Nephron progenitor cell (in vitro differentiated cells): Measurements from ENCODE around the gene CCL24.

Experiments used
- DNase-seq: peaks from one replicate; pipeline ENCODE4 v3.0.0; 2021
- H3K27ac Mint-ChIP-seq: 2 replicates; pipeline ENCODE4 v1.8.0; 2021; ENCODE audit warnings: mild to moderate bottlenecking, moderate library complexity, mixed read lengths
- H3K27me3 Mint-ChIP-seq: 2 replicates; pipeline ENCODE4 v1.8.0; 2021; ENCODE audit warnings: mild to moderate bottlenecking, low read depth, mixed read lengths; ENCODE audit not compliant: poor library complexity
- H3K36me3 Mint-ChIP-seq: 2 replicates; pipeline ENCODE4 v1.8.0; 2021; ENCODE audit warnings: low read depth, mixed read lengths
- H3K4me1 Mint-ChIP-seq: 2 replicates; pipeline ENCODE4 v1.8.0; 2021; ENCODE audit warnings: mixed read lengths
- H3K4me3 Mint-ChIP-seq: 2 replicates; pipeline ENCODE4 v1.8.0; 2021; ENCODE audit warnings: mild to moderate bottlenecking, moderate library complexity, mixed read lengths
- H3K9me3 Mint-ChIP-seq: 2 replicates; pipeline ENCODE4 v1.8.0; 2021; ENCODE audit warnings: mild to moderate bottlenecking, moderate library complexity, mixed read lengths
- TF ChIP-seq, protein P1 (sequence below): fragments of 200-600 bp; sonication (generic); IDR thresholded peaks from 2 replicates; pipeline ENCODE4 v1.5.0; 2021; ENCODE audit warnings: antibody characterized with exemption

Gene CCL24

DNA sequence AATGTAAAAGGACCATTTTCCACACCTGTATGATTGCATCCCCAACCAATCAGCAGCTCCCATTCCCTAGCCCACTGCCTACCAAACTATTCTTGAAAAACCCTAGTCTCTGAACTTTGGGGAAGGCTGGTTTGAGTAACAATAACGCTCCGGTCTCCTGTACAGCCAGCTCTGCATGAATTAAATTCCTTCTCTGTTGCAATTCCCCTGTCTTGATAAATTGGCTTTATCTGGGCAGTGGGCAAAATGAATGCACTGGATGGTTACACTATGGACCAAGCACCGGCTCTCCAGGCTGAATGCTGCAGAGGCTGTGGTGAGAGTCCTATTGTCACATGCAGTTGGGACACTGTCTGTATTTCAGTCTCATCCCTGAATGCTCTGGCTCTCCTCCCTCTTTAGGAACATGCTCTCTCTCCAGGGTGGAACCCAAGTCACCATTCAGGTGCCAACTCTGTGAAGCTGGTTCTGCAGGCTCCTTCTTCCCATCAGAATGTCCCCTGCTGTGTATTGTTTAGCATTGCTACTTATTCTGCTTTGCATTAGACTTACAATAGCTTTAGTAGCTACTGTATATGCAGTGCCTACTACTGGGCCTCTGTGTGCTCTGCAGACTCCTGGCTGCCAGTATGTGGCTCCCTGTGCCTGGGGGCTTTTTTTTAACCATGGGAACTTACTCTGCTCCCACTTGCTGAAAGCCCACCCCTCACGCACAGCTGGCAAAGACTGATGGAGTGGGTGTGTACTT, 6.9 kb downstream of the CCL24 start:
- H3K27me3 Mint-ChIP-seq = no peaks in the 10 kb centered on the region

DNA sequence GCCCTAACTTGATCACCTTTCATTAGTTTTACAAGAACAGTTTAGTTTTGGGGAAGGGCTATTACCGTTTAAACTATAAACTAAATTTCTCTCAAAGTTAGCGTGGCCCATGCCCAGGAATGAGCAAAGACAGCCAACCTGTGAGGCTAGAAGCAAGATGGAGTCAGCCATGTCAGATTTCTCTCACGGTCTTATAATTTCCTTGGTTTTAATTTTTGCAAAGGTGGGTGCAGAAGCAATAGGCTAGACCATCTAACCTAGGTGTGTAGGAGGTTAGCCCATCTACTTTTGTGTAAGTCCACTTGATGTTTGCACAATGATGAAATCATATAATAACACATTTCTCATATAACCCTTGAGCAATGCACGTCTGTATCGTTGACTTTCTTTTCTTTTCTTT, 8.9 kb downstream of the CCL24 start:
- H3K9me3 Mint-ChIP-seq = peaks cover 24% of the 10 kb centered on the region
- no peaks in the 10 kb centered on the region for H3K27me3 Mint-ChIP-seq
- DNase-seq = no peak
- no peaks in the 10 kb centered on the region for H3K4me1 Mint-ChIP-seq
- H3K27ac Mint-ChIP-seq = no peak overlapping the region
- TF ChIP-seq, protein P1, sequence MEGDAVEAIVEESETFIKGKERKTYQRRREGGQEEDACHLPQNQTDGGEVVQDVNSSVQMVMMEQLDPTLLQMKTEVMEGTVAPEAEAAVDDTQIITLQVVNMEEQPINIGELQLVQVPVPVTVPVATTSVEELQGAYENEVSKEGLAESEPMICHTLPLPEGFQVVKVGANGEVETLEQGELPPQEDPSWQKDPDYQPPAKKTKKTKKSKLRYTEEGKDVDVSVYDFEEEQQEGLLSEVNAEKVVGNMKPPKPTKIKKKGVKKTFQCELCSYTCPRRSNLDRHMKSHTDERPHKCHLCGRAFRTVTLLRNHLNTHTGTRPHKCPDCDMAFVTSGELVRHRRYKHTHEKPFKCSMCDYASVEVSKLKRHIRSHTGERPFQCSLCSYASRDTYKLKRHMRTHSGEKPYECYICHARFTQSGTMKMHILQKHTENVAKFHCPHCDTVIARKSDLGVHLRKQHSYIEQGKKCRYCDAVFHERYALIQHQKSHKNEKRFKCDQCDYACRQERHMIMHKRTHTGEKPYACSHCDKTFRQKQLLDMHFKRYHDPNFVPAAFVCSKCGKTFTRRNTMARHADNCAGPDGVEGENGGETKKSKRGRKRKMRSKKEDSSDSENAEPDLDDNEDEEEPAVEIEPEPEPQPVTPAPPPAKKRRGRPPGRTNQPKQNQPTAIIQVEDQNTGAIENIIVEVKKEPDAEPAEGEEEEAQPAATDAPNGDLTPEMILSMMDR = no peak
- H3K36me3 Mint-ChIP-seq = peaks cover 6% of the 10 kb centered on the region
- H3K4me3 Mint-ChIP-seq = no peak overlapping the region

More for the DNA sequence above, 6.9 kb downstream of the CCL24 start:
- H3K4me3 Mint-ChIP-seq = no peak overlapping the region
- H3K27ac Mint-ChIP-seq = no peak overlapping the region
- no peaks in the 10 kb centered on the region for H3K4me1 Mint-ChIP-seq
- DNase-seq = no peak
- H3K9me3 Mint-ChIP-seq = peaks cover 24% of the 10 kb centered on the region
- peaks cover 6% of the 10 kb centered on the region for H3K36me3 Mint-ChIP-seq
- TF ChIP-seq, protein P1 = no peak

DNA sequence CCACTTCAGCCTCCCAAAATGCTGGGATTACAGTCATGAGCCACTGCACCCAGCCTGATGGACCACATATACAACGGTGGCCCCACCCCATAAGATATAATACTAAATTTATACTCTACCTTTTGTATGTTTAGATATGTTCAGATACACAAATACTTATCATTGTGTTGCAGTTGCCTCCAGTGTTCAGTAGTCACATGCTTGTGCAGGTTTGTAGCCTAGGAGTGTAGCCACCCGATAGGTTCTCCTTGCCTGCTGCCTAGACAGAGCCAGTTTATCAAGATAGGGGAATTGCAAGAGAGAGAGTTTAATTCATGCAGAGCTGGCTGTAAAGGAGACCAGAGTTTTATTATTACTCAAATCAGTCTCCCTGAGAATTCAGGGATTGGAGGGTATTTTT, 9.6 kb downstream of the CCL24 start:
- Mint-ChIP-seq H3K9me3 (peaks cover 24% of the 10 kb centered on the region), H3K36me3 (peaks cover 6% of the 10 kb centered on the region), H3K4me1 (no peaks in the 10 kb centered on the region), H3K4me3 (no peak overlapping the region), H3K27ac (no peak overlapping the region), H3K27me3 (no peaks in the 10 kb centered on the region)
- TF ChIP-seq, protein P1 = no peak
- DNase-seq = no peak

DNA sequence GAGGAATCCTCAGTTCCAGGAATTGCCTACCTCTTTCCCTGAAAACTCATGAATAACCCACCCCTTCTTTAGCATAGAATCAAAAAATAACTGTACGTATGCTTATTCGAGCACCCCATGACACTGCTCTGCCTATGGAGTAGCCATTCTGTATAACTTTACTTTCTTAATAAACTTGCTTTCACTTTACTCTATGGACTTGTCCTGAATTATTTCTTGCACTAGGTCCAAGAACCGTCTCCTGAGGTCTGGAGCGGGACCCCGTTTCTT, 11.1 kb downstream of the CCL24 start:
- Mint-ChIP-seq H3K4me1 (peaks cover 10% of the 10 kb centered on the region), H3K27me3 (no peaks in the 10 kb centered on the region), H3K9me3 (peaks cover 16% of the 10 kb centered on the region), H3K4me3 (no peak overlapping the region), H3K36me3 (peaks cover 6% of the 10 kb centered on the region), H3K27ac (no peak overlapping the region)
- no peak for DNase-seq
- TF ChIP-seq, protein P1 = no peak

DNA sequence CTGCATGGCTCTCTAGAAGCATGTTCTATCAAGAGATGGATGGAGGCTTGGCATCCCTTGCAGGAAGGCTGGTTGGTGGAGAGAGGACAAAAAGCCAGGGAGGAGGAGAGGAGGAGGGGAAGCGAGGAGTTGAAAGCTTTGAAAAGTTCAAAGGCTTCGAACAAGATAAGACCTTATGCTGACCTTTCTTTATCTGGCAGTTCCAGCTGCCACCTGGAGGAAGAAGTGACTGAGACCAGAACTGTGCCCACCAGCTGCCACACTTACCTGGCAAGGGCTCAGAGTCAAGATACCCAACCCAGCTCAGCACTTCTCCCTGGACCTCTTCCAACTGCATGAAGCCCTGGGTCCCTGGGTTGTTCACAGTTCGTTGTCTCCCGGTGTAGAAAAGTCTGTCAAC, 14.8 kb downstream of the CCL24 start:
- H3K9me3 Mint-ChIP-seq = no peaks in the 10 kb centered on the region
- H3K36me3 Mint-ChIP-seq = no peaks in the 10 kb centered on the region
- TF ChIP-seq, protein P1 = no peak
- H3K4me1 Mint-ChIP-seq = peaks cover 24% of the 10 kb centered on the region
- H3K4me3 Mint-ChIP-seq = no peak overlapping the region
- no peak for DNase-seq
- peaks cover 4% of the 10 kb centered on the region for H3K27me3 Mint-ChIP-seq
- no peak overlapping the region for H3K27ac Mint-ChIP-seq

DNA sequence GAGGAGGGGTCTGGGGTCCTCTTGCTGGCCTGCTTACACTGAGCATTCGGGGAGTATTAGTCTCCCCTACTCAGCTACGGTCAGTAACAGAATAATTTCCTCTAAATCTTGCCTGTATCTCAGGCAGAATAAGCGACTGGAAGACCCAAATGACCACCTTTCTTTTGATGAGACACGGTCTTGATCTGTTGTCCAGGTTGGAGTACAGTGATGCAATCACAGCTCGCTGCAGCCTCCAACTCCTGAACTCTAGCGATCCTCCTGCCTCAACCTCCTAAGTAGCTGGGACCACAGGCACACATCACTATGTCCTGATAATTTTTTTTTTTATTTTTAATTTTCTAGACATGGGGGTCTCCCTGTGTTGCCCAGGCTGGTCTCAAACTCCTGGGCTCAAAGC, 17.2 kb downstream of the CCL24 start:
- no peaks in the 10 kb centered on the region for H3K36me3 Mint-ChIP-seq
- TF ChIP-seq, protein P1 = no peak
- peaks cover 4% of the 10 kb centered on the region for H3K27me3 Mint-ChIP-seq
- no peak overlapping the region for H3K4me3 Mint-ChIP-seq
- no peak for DNase-seq
- H3K27ac Mint-ChIP-seq = no peak overlapping the region
- H3K4me1 Mint-ChIP-seq = peaks cover 24% of the 10 kb centered on the region
- H3K9me3 Mint-ChIP-seq = no peaks in the 10 kb centered on the region
